BLaER1 (cell line): ENCODE results near the gene CDC14A.
"Not testable (repeated sequence)": the region's sequence is repeated elsewhere in the genome, so short reads cannot be mapped to it uniquely, and the experiment has no call there.

ENCODE experiments used
- H3K27ac ChIP-seq: shearing (Covaris generic); formaldehyde crosslinking; 2 replicates; pipeline ENCODE4 v1.8.1; 2022
- H3K27me3 ChIP-seq: shearing (Covaris generic); formaldehyde crosslinking; 2 replicates; pipeline ENCODE4 v1.8.1; 2022
- H3K36me3 ChIP-seq: shearing (Covaris generic); formaldehyde crosslinking; 2 replicates; pipeline ENCODE4 v1.8.1; 2022
- H3K4me1 ChIP-seq: shearing (Covaris generic); formaldehyde crosslinking; 2 replicates; pipeline ENCODE4 v1.8.1; 2022
- H3K4me2 ChIP-seq: shearing (Covaris generic); formaldehyde crosslinking; 2 replicates; pipeline ENCODE4 v1.8.1; 2022
- H3K4me3 ChIP-seq: shearing (Covaris generic); formaldehyde crosslinking; 2 replicates; pipeline ENCODE4 v1.8.1; 2022
- H3K9ac ChIP-seq: shearing (Covaris generic); formaldehyde crosslinking; 2 replicates; pipeline ENCODE4 v1.8.1; 2022
- H3K9me3 ChIP-seq: shearing (Covaris generic); formaldehyde crosslinking; 2 replicates; pipeline ENCODE4 v1.8.1; 2022
- H4K20me1 ChIP-seq: shearing (Covaris generic); formaldehyde crosslinking; 2 replicates; pipeline ENCODE4 v1.8.1; 2022
- Cebpa-rat ChIP-seq: shearing (Covaris generic); IDR thresholded peaks from 2 replicates; pipeline ENCODE4 v1.8.1; 2022

The CDC14A gene

GRCh38 chr1:100360790-100361510, 8.6 kb downstream of the CDC14A start:
- Histone ChIP-seq H3K4me2 (no peak overlapping the region), H3K27ac (no peak overlapping the region), H3K4me1 (peaks cover 30% of the 10 kb centered on the region), H3K4me3 (no peak overlapping the region), H4K20me1 (peaks cover 6% of the 10 kb centered on the region; the same call in 1 of the 2 replicates), H3K9me3 (peaks cover 4% of the 10 kb centered on the region; the same call in 1 of the 2 replicates), H3K27me3 (no peaks in the 10 kb centered on the region), H3K9ac (no peak overlapping the region), H3K36me3 (peaks cover 60% of the 10 kb centered on the region)
- no peak for TF ChIP-seq Cebpa-rat

DNA sequence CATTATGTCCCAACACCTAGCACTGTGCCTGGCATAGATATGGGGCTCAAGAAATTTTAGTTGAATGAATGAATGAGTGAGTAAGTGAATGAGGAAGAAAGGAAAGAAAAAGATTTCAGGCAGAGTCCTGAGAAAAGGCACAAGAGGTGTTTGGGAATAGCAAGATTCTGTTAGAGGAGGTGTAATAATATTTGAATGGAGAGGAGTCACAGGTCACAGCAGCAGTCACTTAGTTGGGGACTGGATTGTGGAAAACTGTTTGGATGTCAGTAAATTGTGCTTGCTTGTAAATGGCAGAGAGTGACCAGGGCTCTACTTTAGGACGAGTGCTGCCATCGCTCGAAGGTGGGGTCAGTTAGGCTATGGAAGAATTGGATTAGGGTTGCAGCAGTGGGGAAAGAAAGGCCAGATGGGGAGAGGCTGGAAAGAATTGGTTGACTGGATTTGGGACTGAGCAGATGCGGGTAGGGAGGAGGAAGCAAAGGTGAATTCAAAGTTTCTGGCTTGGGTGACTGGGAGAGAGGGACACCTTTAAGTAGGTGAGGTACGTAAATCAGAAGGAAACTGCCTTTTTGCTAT, 9.3 kb downstream of the CDC14A start:
- no peak for TF ChIP-seq Cebpa-rat
- Histone ChIP-seq H3K9ac (no peak overlapping the region), H3K27ac (no peak overlapping the region), H3K4me1 (peaks cover 23% of the 10 kb centered on the region), H3K9me3 (peaks cover 4% of the 10 kb centered on the region; the same call in 1 of the 2 replicates), H3K4me2 (no peak overlapping the region), H3K27me3 (no peaks in the 10 kb centered on the region), H3K36me3 (peaks cover 58% of the 10 kb centered on the region), H4K20me1 (peaks cover 10% of the 10 kb centered on the region; the same call in 1 of the 2 replicates), H3K4me3 (no peak overlapping the region)

- H3K4me3 ChIP-seq = no peak overlapping the region
- no peak overlapping the region for H3K4me2 ChIP-seq
- H3K9ac ChIP-seq = no peak overlapping the region
- peaks cover 22% of the 10 kb centered on the region; the same call in 1 of the 2 replicates for H4K20me1 ChIP-seq
- peaks cover 4% of the 10 kb centered on the region; the same call in 1 of the 2 replicates for H3K9me3 ChIP-seq
- TF ChIP-seq Cebpa-rat = no peak
- peaks cover 10% of the 10 kb centered on the region for H3K4me1 ChIP-seq
- H3K36me3 ChIP-seq = peaks cover 63% of the 10 kb centered on the region
- no peak overlapping the region for H3K27ac ChIP-seq
- H3K27me3 ChIP-seq = no peaks in the 10 kb centered on the region
Observed at GRCh38 chr1:100362821-100363466, 10.6 kb downstream of the CDC14A start.

DNA sequence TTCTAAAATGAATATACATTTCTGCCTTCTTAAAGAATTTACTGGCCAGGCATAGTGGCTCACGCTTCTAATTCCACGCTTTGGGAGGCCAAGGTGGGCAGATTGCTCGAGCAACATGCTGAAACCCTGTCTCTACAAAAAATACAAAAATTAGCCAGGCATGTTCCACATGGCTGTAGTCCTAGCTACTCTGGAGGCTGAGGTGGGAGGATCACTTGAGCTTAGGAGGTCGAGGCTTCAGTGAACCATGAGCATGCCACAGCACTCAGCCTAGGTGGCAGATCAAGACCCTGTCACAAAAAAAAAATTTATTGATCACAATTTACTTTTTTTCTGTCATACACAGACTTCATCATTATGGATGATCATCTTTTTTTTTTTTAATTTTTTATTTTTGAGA, 11.5 kb downstream of the CDC14A start:
- Histone ChIP-seq H3K4me3 (no peak overlapping the region), H3K36me3 (peaks cover 66% of the 10 kb centered on the region), H3K27me3 (no peaks in the 10 kb centered on the region), H3K27ac (no peak overlapping the region), H3K4me1 (peaks cover 5% of the 10 kb centered on the region; the same call in 1 of the 2 replicates), H3K9me3 (peaks cover 9% of the 10 kb centered on the region), H4K20me1 (peaks cover 23% of the 10 kb centered on the region; the same call in 1 of the 2 replicates), H3K4me2 (no peak overlapping the region), H3K9ac (no peak overlapping the region)
- TF ChIP-seq Cebpa-rat = no peak

- no peak overlapping the region for H3K9ac ChIP-seq
- no peaks in the 10 kb centered on the region for H3K27me3 ChIP-seq
- H3K36me3 ChIP-seq = peaks cover 66% of the 10 kb centered on the region
- H3K4me3 ChIP-seq = no peak overlapping the region
- H3K9me3 ChIP-seq = peaks cover 17% of the 10 kb centered on the region
- no peak for TF ChIP-seq Cebpa-rat
- H3K27ac ChIP-seq = no peak overlapping the region
- no peak overlapping the region for H3K4me2 ChIP-seq
- H3K4me1 ChIP-seq = no peaks in the 10 kb centered on the region
- H4K20me1 ChIP-seq = peaks cover 18% of the 10 kb centered on the region; the same call in 1 of the 2 replicates
Observed at GRCh38 chr1:100364697-100365096, 12.4 kb downstream of the CDC14A start.

- H3K9me3 ChIP-seq = peaks cover 26% of the 10 kb centered on the region
- H3K4me1 ChIP-seq = no peaks in the 10 kb centered on the region
- H3K27me3 ChIP-seq = no peaks in the 10 kb centered on the region
- no peak overlapping the region for H3K4me2 ChIP-seq
- no peak overlapping the region for H3K9ac ChIP-seq
- H3K27ac ChIP-seq = no peak overlapping the region
- no peak for TF ChIP-seq Cebpa-rat
- no peak overlapping the region for H3K4me3 ChIP-seq
- peaks cover 63% of the 10 kb centered on the region for H3K36me3 ChIP-seq
- peaks cover 18% of the 10 kb centered on the region; the same call in 1 of the 2 replicates for H4K20me1 ChIP-seq
Observed at GRCh38 chr1:100366209-100366525, 13.9 kb downstream of the CDC14A start.

- H3K9ac ChIP-seq, H3K4me1 ChIP-seq: not testable (repeated sequence)
- H3K36me3 ChIP-seq = peaks cover 52% of the 10 kb centered on the region
Observed at GRCh38 chr1:100369339-100369738, 17.0 kb downstream of the CDC14A start.

GRCh38 chr1:100373953-100374352, 21.6 kb downstream of the CDC14A start:
- H3K36me3 ChIP-seq = peaks cover 42% of the 10 kb centered on the region
- not testable (repeated sequence) for H3K9ac ChIP-seq, H3K27ac ChIP-seq, H3K4me2 ChIP-seq, H3K4me1 ChIP-seq, H4K20me1 ChIP-seq, H3K27me3 ChIP-seq, H3K4me3 ChIP-seq
- H3K9me3 ChIP-seq = peaks cover 31% of the 10 kb centered on the region

More at GRCh38 chr1:100369339-100369738, 17.0 kb downstream of the CDC14A start:
- not testable (repeated sequence) for H3K27me3 ChIP-seq, H3K4me2 ChIP-seq, H3K27ac ChIP-seq, H3K4me3 ChIP-seq
- H4K20me1 ChIP-seq = peaks cover 18% of the 10 kb centered on the region; the same call in 1 of the 2 replicates
- peaks cover 31% of the 10 kb centered on the region for H3K9me3 ChIP-seq

- H3K27ac ChIP-seq, H3K4me2 ChIP-seq: not testable (repeated sequence)
Observed at GRCh38 chr1:100376890-100377289, 24.6 kb downstream of the CDC14A start.

More at GRCh38 chr1:100376890-100377289, 24.6 kb downstream of the CDC14A start:
- H3K27me3 ChIP-seq, H3K4me3 ChIP-seq, H3K4me1 ChIP-seq, H3K9ac ChIP-seq, H4K20me1 ChIP-seq: not testable (repeated sequence)
- Histone ChIP-seq H3K9me3 (peaks cover 15% of the 10 kb centered on the region), H3K36me3 (peaks cover 49% of the 10 kb centered on the region)
